ENCODE measurements around the gene SPOCD1.

SPOCD1 gene

DNA sequence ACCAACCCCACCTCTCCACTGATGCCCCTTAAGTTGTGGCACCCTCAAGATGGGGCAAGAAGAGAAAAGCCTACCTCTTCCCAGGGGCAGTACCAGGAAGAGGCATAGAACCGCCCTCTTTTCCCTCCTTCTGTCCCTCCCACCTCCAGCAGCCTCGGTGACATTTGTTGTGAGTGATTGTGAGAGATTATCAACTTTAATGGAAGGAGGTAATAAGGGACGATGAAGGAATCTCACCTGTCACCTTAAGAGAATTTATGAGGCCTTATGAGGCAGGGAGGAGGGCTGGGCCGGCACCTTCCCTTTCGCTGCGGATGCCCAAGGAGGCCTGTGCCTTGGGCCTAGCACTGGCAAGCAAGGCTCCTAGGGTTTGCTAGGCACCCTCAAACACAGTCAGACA is 50.3 kb downstream of the SPOCD1 start:
- H3K18ac ChIP-seq (ENCODE audit: low read length), result no peak overlapping the region
- no peak overlapping the region for H3K4me2 ChIP-seq (ENCODE audit: low read length)
- peak; percentile 48 for DNase-seq
- no peak overlapping the region for H2BK120ac ChIP-seq (ENCODE audit: low read depth, low read length)
- H3K27me3 ChIP-seq (ENCODE audit: insufficient read depth, low read length, poor library complexity), result no peaks in the 10 kb centered on the region
- no peak overlapping the region for H3K56ac ChIP-seq (ENCODE audit: low read length)
- no peaks in the 10 kb centered on the region for H3K79me2 ChIP-seq (ENCODE audit: control insufficient read depth, insufficient read depth, low read length)
- no peak overlapping the region for H3K4me3 ChIP-seq (ENCODE audit: low read length)
- no peak overlapping the region for H2BK15ac ChIP-seq (replicated peaks; ENCODE audit: low read depth)
- no peak overlapping the region for H4K5ac ChIP-seq (ENCODE audit: low read length)
- no peak overlapping the region for H3K4ac ChIP-seq (ENCODE audit: low read depth, low read length)
- H3K36me3 ChIP-seq (ENCODE audit: control insufficient read depth, insufficient read depth, low read length), result no peaks in the 10 kb centered on the region
- H3K27ac ChIP-seq (ENCODE audit: low read depth, low read length), result no peak overlapping the region
- peaks cover 17% of the 10 kb centered on the region for H3K4me1 ChIP-seq (ENCODE audit: control insufficient read depth, low read depth, low read length)
- H3K23ac ChIP-seq (ENCODE audit: low read length), result no peak overlapping the region
- no peak overlapping the region for H2AK5ac ChIP-seq (ENCODE audit: low read length)
- no CpG with 5 or more reads among the region's 6 CpGs for WGBS (ENCODE audit: extremely low coverage, insufficient coverage, low lambda C conversion rate)
- H4K8ac ChIP-seq (ENCODE audit: low read depth, low read length), result no peak overlapping the region
- H2BK5ac ChIP-seq (ENCODE audit: low read length), result no peak overlapping the region
- H3K79me1 ChIP-seq (ENCODE audit: low read length), result no peaks in the 10 kb centered on the region
- H3K9ac ChIP-seq (ENCODE audit: low read length), result no peak overlapping the region

- H3K23ac ChIP-seq (ENCODE audit: low read length), result no peak overlapping the region
- no peak overlapping the region for H3K4me2 ChIP-seq (ENCODE audit: low read length)
- no peaks in the 10 kb centered on the region for H3K27me3 ChIP-seq (ENCODE audit: insufficient read depth, low read length, poor library complexity)
- H3K79me2 ChIP-seq (ENCODE audit: control insufficient read depth, insufficient read depth, low read length), result no peaks in the 10 kb centered on the region
- no peaks in the 10 kb centered on the region for H3K36me3 ChIP-seq (ENCODE audit: control insufficient read depth, insufficient read depth, low read length)
- no peak overlapping the region for H4K5ac ChIP-seq (ENCODE audit: low read length)
- no peak overlapping the region for H2BK5ac ChIP-seq (ENCODE audit: low read length)
- no peak overlapping the region for H4K8ac ChIP-seq (ENCODE audit: low read depth, low read length)
- H2BK15ac ChIP-seq (replicated peaks; ENCODE audit: low read depth), result no peak overlapping the region
- no peak overlapping the region for H3K27ac ChIP-seq (ENCODE audit: low read depth, low read length)
- no peak overlapping the region for H3K56ac ChIP-seq (ENCODE audit: low read length)
- WGBS (ENCODE audit: extremely low coverage, insufficient coverage, low lambda C conversion rate), result no CpG with 5 or more reads among the region's 5 CpGs
- H2BK120ac ChIP-seq (ENCODE audit: low read depth, low read length), result no peak overlapping the region
- no peak overlapping the region for H3K9ac ChIP-seq (ENCODE audit: low read length)
- no peak overlapping the region for H2AK5ac ChIP-seq (ENCODE audit: low read length)
- H3K18ac ChIP-seq (ENCODE audit: low read length), result no peak overlapping the region
- no peak overlapping the region for H3K4me3 ChIP-seq (ENCODE audit: low read length)
- H3K4me1 ChIP-seq (ENCODE audit: control insufficient read depth, low read depth, low read length), result peaks cover 12% of the 10 kb centered on the region
- peak; percentile 59 for DNase-seq
- H3K79me1 ChIP-seq (ENCODE audit: low read length), result no peaks in the 10 kb centered on the region
- H3K4ac ChIP-seq (ENCODE audit: low read depth, low read length), result no peak overlapping the region
Measured at GRCh38 chr1:31765041-31765467, 50.8 kb downstream of the SPOCD1 start.

- Histone ChIP-seq H2AK5ac (ENCODE audit: low read length) (no peak within 1 kb of the TSS), H3K56ac (ENCODE audit: low read length) (peak within 1 kb of the TSS; percentile 78), H3K9ac (ENCODE audit: low read length) (peak within 1 kb of the TSS; percentile 61), H3K4me2 (ENCODE audit: low read length) (peak within 1 kb of the TSS; percentile 79), H4K8ac (ENCODE audit: low read depth, low read length) (no peak within 1 kb of the TSS), H3K36me3 (ENCODE audit: control insufficient read depth, insufficient read depth, low read length) (no peaks in the 10 kb centered on the region), H2BK120ac (ENCODE audit: low read depth, low read length) (no peak within 1 kb of the TSS), H3K79me2 (ENCODE audit: control insufficient read depth, insufficient read depth, low read length) (no peaks in the 10 kb centered on the region), H3K23ac (ENCODE audit: low read length) (peak within 1 kb of the TSS; percentile 31), H3K27me3 (ENCODE audit: insufficient read depth, low read length, poor library complexity) (no peaks in the 10 kb centered on the region), H3K4me1 (ENCODE audit: control insufficient read depth, low read depth, low read length) (peaks cover 7% of the 10 kb centered on the region), H4K5ac (ENCODE audit: low read length) (no peak within 1 kb of the TSS), H3K79me1 (ENCODE audit: low read length) (no peaks in the 10 kb centered on the region), H2BK5ac (ENCODE audit: low read length) (no peak within 1 kb of the TSS), H3K18ac (ENCODE audit: low read length) (peak within 1 kb of the TSS; percentile 54), H3K4me3 (ENCODE audit: low read length) (peak within 1 kb of the TSS; percentile 17), H2BK15ac (replicated peaks; ENCODE audit: low read depth) (no peak within 1 kb of the TSS), H3K27ac (ENCODE audit: low read depth, low read length) (no peak within 1 kb of the TSS), H3K4ac (ENCODE audit: low read depth, low read length) (no peak within 1 kb of the TSS)
- peak; percentile 45 for DNase-seq
- no CpG with 5 or more reads among the region's 59 CpGs for WGBS (ENCODE audit: extremely low coverage, insufficient coverage, low lambda C conversion rate)
Measured at GRCh38 chr1:31764312-31765040, 51.3 kb downstream of the SPOCD1 start, which contains the start of gene ADGRB2. TSS of gene ADGRB2 (minus strand) at chr1:31764340. CDS start at chr1:31757221, 7,119 bp downstream.

DNA sequence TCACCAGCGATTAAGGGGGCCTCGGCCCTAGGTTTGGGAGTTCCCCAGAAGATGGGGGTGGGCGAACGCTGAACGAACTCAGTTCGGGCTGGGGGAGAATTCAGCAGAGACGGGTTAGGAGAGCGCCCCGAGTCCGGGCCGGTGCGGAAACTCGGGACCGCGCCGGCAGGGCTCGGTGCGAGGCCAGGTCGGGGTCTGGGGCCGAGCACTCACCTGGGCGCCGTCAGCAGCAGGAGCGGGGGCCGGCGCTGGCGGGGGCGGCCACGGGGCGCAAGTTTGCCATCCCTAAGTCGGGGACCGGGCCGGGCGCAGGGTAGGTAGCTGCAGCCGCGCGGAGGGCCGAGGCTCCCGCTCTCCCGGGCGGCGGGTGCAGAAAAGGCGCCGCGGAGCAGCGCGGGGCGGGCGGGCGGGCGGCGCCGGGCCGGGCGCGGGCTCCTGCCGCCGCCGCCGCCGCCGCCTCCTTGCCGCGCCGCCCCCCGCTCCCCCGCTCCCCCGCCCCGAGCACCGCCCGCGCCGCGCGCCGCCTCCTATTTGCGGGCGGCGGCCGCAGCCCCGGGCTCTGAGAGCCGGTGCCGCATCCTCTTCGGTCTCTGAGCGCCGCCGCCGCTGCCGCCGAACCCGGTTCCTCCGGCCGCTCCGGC is 52.0 kb downstream of the SPOCD1 start:
- H3K4me1 ChIP-seq (ENCODE audit: control insufficient read depth, low read depth, low read length), result peaks cover 11% of the 10 kb centered on the region
- H3K56ac ChIP-seq (ENCODE audit: low read length), result peak overlapping the region; percentile 78
- H3K4me2 ChIP-seq (ENCODE audit: low read length), result peak overlapping the region; percentile 79
- H2BK120ac ChIP-seq (ENCODE audit: low read depth, low read length), result no peak overlapping the region
- no peak overlapping the region for H2BK15ac ChIP-seq (replicated peaks; ENCODE audit: low read depth)
- H2BK5ac ChIP-seq (ENCODE audit: low read length), result no peak overlapping the region
- H3K9ac ChIP-seq (ENCODE audit: low read length), result peak overlapping the region; percentile 61
- no peak overlapping the region for H4K8ac ChIP-seq (ENCODE audit: low read depth, low read length)
- no peak overlapping the region for H2AK5ac ChIP-seq (ENCODE audit: low read length)
- peak overlapping the region; percentile 17 for H3K4me3 ChIP-seq (ENCODE audit: low read length)
- peaks cover 1% of the 10 kb centered on the region for H3K79me2 ChIP-seq (ENCODE audit: control insufficient read depth, insufficient read depth, low read length)
- H3K18ac ChIP-seq (ENCODE audit: low read length), result peak overlapping the region; percentile 54
- no peak for DNase-seq
- H3K23ac ChIP-seq (ENCODE audit: low read length), result no peak overlapping the region
- peaks cover 2% of the 10 kb centered on the region for H3K79me1 ChIP-seq (ENCODE audit: low read length)
- no peak overlapping the region for H3K4ac ChIP-seq (ENCODE audit: low read depth, low read length)
- WGBS (ENCODE audit: extremely low coverage, insufficient coverage, low lambda C conversion rate), result no CpG with 5 or more reads among the region's 93 CpGs
- no peak overlapping the region for H3K27ac ChIP-seq (ENCODE audit: low read depth, low read length)
- no peak overlapping the region for H4K5ac ChIP-seq (ENCODE audit: low read length)
- H3K36me3 ChIP-seq (ENCODE audit: control insufficient read depth, insufficient read depth, low read length), result no peaks in the 10 kb centered on the region
- H3K27me3 ChIP-seq (ENCODE audit: insufficient read depth, low read length, poor library complexity), result no peaks in the 10 kb centered on the region

DNA sequence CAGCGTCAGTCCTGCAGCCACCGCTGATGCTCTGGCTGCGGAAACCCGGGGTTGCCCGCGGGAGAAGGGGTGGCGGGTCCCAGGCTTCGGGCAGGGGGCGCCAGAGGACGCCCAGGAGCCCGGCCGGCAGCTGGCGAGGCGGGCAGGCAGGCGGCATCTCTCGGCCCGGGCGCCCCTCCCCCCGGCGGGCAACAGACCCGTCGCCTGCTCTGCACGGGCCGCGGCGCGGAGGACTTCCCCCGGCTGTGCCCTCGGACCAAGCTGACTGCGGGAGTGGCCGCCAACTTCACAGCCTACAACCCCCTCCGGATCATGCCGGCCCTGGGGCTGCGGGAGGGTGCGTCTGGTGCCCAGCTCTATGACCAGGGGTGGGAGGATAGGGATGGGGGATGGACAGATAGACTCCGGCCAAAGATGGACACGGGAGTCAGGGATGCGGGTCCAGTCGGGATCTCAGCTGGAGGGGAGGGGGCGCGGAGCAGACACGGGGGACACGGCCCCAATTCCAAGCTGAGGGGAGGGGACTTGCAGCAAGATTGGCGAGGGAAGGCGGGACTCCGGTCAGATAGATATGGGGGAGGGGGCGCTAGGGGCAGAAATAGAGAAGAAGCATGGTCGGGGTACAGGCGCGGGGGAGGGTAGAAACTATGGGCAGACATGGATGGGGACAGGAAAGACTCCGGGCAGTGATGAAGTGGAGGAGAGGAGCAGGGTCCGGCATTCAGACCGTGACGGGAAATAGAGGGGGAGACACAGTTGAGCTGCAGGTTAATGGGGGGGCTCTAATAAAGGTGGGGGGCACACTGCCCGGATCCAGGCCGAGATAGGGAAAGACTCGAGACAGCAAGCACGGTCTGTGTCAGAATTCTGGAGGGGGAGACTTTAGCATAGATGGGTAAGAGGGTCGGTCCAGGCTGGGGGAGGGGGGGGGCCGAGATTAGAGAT is 52.8 kb downstream of the SPOCD1 start:
- Histone ChIP-seq H3K23ac (ENCODE audit: low read length) (peak overlapping the region; percentile 31), H3K4me2 (ENCODE audit: low read length) (peak overlapping the region; percentile 79), H2BK5ac (ENCODE audit: low read length) (no peak overlapping the region), H3K9ac (ENCODE audit: low read length) (peak overlapping the region; percentile 61), H3K4ac (ENCODE audit: low read depth, low read length) (no peak overlapping the region), H3K79me2 (ENCODE audit: control insufficient read depth, insufficient read depth, low read length) (peaks cover 1% of the 10 kb centered on the region), H3K4me3 (ENCODE audit: low read length) (peak overlapping the region; percentile 17), H3K56ac (ENCODE audit: low read length) (peak overlapping the region; percentile 78), H3K18ac (ENCODE audit: low read length) (peak overlapping the region; percentile 54), H3K79me1 (ENCODE audit: low read length) (peaks cover 2% of the 10 kb centered on the region), H2BK120ac (ENCODE audit: low read depth, low read length) (no peak overlapping the region), H3K27ac (ENCODE audit: low read depth, low read length) (no peak overlapping the region), H2AK5ac (ENCODE audit: low read length) (no peak overlapping the region), H2BK15ac (replicated peaks; ENCODE audit: low read depth) (no peak overlapping the region), H4K5ac (ENCODE audit: low read length) (no peak overlapping the region), H3K36me3 (ENCODE audit: control insufficient read depth, insufficient read depth, low read length) (no peaks in the 10 kb centered on the region), H4K8ac (ENCODE audit: low read depth, low read length) (no peak overlapping the region), H3K4me1 (ENCODE audit: control insufficient read depth, low read depth, low read length) (peaks cover 6% of the 10 kb centered on the region), H3K27me3 (ENCODE audit: insufficient read depth, low read length, poor library complexity) (no peaks in the 10 kb centered on the region)
- no CpG with 5 or more reads among the region's 60 CpGs for WGBS (ENCODE audit: extremely low coverage, insufficient coverage, low lambda C conversion rate)
- DNase-seq, result peak; percentile 82
